ENCODE measurements around the gene GTPBP10.

DNA sequence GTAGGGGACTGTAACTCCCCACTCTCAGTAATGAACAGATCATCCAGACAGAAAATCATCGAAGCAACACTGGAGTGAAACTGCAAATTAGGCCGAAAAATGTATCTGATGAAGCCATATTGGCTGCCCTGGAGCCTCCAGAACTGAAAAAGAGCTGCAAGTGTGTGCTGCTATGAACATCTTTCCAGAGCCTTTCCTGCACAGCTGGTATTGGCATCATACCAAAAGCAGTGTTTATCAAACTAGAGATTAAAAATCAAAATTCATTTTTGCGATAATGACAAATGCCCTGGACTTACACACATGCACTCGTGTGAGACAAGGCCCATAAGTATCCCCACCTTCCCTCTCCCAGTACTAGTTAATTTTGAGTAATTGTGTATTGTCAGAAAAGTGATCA, 49.9 kb downstream of the GTPBP10 start:
- TF ChIP-seq, protein P1, sequence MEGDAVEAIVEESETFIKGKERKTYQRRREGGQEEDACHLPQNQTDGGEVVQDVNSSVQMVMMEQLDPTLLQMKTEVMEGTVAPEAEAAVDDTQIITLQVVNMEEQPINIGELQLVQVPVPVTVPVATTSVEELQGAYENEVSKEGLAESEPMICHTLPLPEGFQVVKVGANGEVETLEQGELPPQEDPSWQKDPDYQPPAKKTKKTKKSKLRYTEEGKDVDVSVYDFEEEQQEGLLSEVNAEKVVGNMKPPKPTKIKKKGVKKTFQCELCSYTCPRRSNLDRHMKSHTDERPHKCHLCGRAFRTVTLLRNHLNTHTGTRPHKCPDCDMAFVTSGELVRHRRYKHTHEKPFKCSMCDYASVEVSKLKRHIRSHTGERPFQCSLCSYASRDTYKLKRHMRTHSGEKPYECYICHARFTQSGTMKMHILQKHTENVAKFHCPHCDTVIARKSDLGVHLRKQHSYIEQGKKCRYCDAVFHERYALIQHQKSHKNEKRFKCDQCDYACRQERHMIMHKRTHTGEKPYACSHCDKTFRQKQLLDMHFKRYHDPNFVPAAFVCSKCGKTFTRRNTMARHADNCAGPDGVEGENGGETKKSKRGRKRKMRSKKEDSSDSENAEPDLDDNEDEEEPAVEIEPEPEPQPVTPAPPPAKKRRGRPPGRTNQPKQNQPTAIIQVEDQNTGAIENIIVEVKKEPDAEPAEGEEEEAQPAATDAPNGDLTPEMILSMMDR (conservative IDR thresholded peaks at IDR 0.05 in 1 of 2, IDR thresholded peaks at IDR 0.05 in 1 of 2; ENCODE audit: low read depth in 1 of 2, low read length in 2 of 2) = no peak
- TF ChIP-seq EZH2 (IDR thresholded peaks at IDR 0.05; ENCODE audit: low read length, missing control alignments) = no peak

Data from fibroblast of lung (primary cell).